Sigmoid colon (tissue), 4 donors: ENCODE results near the gene CCDC171.

Source experiments
- EP300 ChIP-seq, 4 donors: sonication (generic); formaldehyde crosslinking; IDR thresholded peaks; one replicate each; pipeline ENCODE4 v1.6.1; 2017; ENCODE audit warnings: antibody characterized with exemption in 4 of 4
- POLR2A ChIP-seq, 2 donors: fragments of 450-650 bp; IDR thresholded peaks; one replicate each; pipeline ENCODE4 v1.6.1; 2016; ENCODE audit warnings: antibody characterized with exemption in 2 of 2, mild to moderate bottlenecking in 2 of 2, moderate library complexity in 2 of 2
- TF ChIP-seq, protein P1 (sequence below), 4 experiments: fragments of 450-650 bp in 3 of 4; fragments of 200-600 bp in 1 of 4; IDR thresholded peaks; one replicate each; pipeline ENCODE4 v1.5.1; 2016 to 2019; ENCODE audit warnings: antibody characterized with exemption in 4 of 4, mild to moderate bottlenecking in 3 of 4, moderate library complexity in 2 of 4

DNA sequence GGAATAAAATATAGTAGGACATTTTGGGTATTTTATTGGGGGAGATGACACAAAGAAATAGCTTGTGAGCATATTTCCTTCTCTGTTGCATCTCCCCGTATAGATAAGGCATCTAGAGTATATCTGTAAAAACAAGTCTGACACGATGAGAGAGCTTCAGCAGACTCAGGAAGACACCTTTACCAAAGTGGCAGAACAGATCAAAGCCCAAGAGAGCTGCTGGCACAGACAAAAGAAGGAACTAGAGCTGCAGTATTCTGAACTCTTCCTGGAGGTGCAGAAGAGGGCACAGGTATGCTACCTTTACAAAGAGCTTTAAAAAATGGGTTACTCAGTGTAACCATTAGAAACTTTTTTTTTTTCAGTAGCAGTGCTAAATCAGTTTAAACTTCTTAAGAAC lies 176.7 kb downstream of the CCDC171 start:
- TF ChIP-seq, protein P1, sequence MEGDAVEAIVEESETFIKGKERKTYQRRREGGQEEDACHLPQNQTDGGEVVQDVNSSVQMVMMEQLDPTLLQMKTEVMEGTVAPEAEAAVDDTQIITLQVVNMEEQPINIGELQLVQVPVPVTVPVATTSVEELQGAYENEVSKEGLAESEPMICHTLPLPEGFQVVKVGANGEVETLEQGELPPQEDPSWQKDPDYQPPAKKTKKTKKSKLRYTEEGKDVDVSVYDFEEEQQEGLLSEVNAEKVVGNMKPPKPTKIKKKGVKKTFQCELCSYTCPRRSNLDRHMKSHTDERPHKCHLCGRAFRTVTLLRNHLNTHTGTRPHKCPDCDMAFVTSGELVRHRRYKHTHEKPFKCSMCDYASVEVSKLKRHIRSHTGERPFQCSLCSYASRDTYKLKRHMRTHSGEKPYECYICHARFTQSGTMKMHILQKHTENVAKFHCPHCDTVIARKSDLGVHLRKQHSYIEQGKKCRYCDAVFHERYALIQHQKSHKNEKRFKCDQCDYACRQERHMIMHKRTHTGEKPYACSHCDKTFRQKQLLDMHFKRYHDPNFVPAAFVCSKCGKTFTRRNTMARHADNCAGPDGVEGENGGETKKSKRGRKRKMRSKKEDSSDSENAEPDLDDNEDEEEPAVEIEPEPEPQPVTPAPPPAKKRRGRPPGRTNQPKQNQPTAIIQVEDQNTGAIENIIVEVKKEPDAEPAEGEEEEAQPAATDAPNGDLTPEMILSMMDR (IDR thresholded peaks at IDR 0.05): no peak
- TF ChIP-seq POLR2A (IDR thresholded peaks at IDR 0.05): no peak
- TF ChIP-seq EP300 (IDR thresholded peaks at IDR 0.05): no peak
